Naive thymus-derived CD8-positive, alpha-beta T cell (primary cell): Measurements from ENCODE around the gene PRELID1. TPM values are rescaled to one million over a fixed set of nuclear protein-coding genes. Genes with fewer than 3 reads are reported as not detected.

ENCODE experiments used
- ATAC-seq, 2 donors: fragments of 150-1000 bp; cut with Tn5 transposase in 1 of 2; sonication (Bioruptor Pico), chemical (Tn5 transposase) in 1 of 2; 1 replicate in 1 of 2; 2 replicates in 1 of 2; pipeline ENCODE4 v1.10.0; 2021; ENCODE audit warnings: mild to moderate bottlenecking in 2 of 2, moderate library complexity in 2 of 2
- POLR2A ChIA-PET: fragments of 350-600 bp; sonication (Branson Sonifier 250); formaldehyde crosslinking; loops from one replicate; lab custom pipeline; 2021; ENCODE audit warnings: antibody characterized with exemption; lab: Charles Lee
- DNase-seq, 10 donors: peaks; one replicate each; pipeline versions ENCODE4 v3.0.0 to v3.0.0-alpha.2; 2020 to 2022
- H3K27ac Mint-ChIP-seq, 10 donors: one replicate each; pipeline ENCODE4 v1.8.0; 2020 to 2022; ENCODE audit warnings: mild to moderate bottlenecking in 10 of 10, mixed read lengths in 10 of 10, moderate library complexity in 4 of 10, inconsistent platforms in 1 of 10
- H3K27me3 Mint-ChIP-seq, 5 donors: one replicate each; pipeline ENCODE4 v1.8.0; 2021 to 2022; ENCODE audit warnings: mixed read lengths in 5 of 5
- H3K36me3 Mint-ChIP-seq, 3 donors: one replicate each; pipeline ENCODE4 v1.8.0; 2020 to 2022; ENCODE audit warnings: mixed read lengths in 3 of 3, mild to moderate bottlenecking in 2 of 3, inconsistent platforms in 1 of 3
- H3K4me1 Mint-ChIP-seq, 4 donors: one replicate each; pipeline ENCODE4 v1.8.0; 2021 to 2022; ENCODE audit warnings: mixed read lengths in 4 of 4
- H3K4me3 Mint-ChIP-seq, 10 donors: one replicate each; pipeline ENCODE4 v1.8.0; 2020 to 2022; ENCODE audit warnings: mild to moderate bottlenecking in 10 of 10, mixed read lengths in 10 of 10, moderate library complexity in 6 of 10, inconsistent platforms in 1 of 10
- H3K9me3 Mint-ChIP-seq, 9 donors: one replicate each; pipeline ENCODE4 v1.8.0; 2020 to 2022; ENCODE audit warnings: mixed read lengths in 9 of 9, mild to moderate bottlenecking in 3 of 9, inconsistent platforms in 1 of 9, moderate library complexity in 1 of 9
- polyA plus RNA-seq, 3 donors: library from polyadenylated mRNA; unstranded; fragments of 300-500 nt; fragmentation: Illumina TruSeq; gene quantifications; one replicate each; pipeline ENCODE4 v1.2.3, GENCODE V29; 2021
- total RNA-seq, 8 experiments: library from RNA in 2 of 8; stranded (reverse) in 2 of 8; gene quantifications; one replicate each; pipeline ENCODE4 v1.2.3 and lab custom pipeline; 2021 to 2026

Gene PRELID1
- total and polyA plus RNA-seq, 5 experiments from 2014 or later, result 54.2 to 204 (median 163) TPM

- ATAC-seq (no peak), DNase-seq (peak in 1 of 10 donors; percentile 50)
- H3K4me1 Mint-ChIP-seq, result peaks cover 36 to 75% (median 72%) of the 10 kb centered on the region in 4 donors
- H3K4me3 Mint-ChIP-seq, result peak overlapping the region in 4 of 10 donors; percentile 4 to 98 (median 14)
- peaks cover 0 to 8% (median 1%) of the 10 kb centered on the region in 3 donors for H3K36me3 Mint-ChIP-seq
- POLR2A ChIA-PET, result interaction anchor here (1.0 to 12.6 kb wide), 5 partner anchors 14 to 100 kb away, joined by 3 to 247 read pairs (median 4); partner anchors contain the start of gene GRK6
- peak overlapping the region in 8 of 10 donors; percentile 31 to 95 (median 79) for H3K27ac Mint-ChIP-seq
- H3K27me3 Mint-ChIP-seq, result no peaks in the 10 kb centered on the region
- H3K9me3 Mint-ChIP-seq, result peaks cover 0 to 2% (median 0%) of the 10 kb centered on the region in 9 donors
These were observed 51.7 kb downstream of the PRELID1 start for GRCh38 chr5:177355162-177355867.

DNA sequence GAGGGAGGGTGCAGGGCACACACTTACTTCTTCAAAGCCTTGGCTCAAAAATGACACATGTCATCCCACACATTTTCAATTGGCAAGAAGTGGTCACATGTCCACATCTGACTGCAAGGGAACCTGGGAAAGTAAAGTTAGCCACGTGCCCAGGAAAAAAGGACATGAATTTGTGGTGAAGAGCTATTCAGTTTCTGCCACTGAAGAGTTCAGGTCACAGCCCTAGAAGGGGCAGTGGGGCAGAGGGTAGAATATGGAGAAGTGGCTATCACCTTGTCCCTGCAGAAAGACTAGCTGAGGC lies 52.2 kb downstream of the PRELID1 start:
- DNase-seq (no peak), ATAC-seq (no peak)
- POLR2A ChIA-PET, result interaction anchor here (0.7 to 12.6 kb wide), 8 partner anchors 14 to 124 kb away, joined by 3 to 247 read pairs (median 4); no protein-coding TSS in a partner anchor
- H3K9me3 Mint-ChIP-seq, result peaks cover 0 to 2% (median 0%) of the 10 kb centered on the region in 9 donors
- H3K36me3 Mint-ChIP-seq, result peaks cover 0 to 8% (median 1%) of the 10 kb centered on the region in 3 donors
- peaks cover 36 to 76% (median 72%) of the 10 kb centered on the region in 4 donors for H3K4me1 Mint-ChIP-seq
- H3K27ac Mint-ChIP-seq, result peak overlapping the region in 9 of 10 donors; percentile 74 to 95 (median 91)
- no peaks in the 10 kb centered on the region for H3K27me3 Mint-ChIP-seq
- H3K4me3 Mint-ChIP-seq, result peak overlapping the region in 5 of 10 donors; percentile 11 to 98 (median 22)

Other genes with a start within 250 kb of the PRELID1 start
- gene FGFR4, start 216.9 kb upstream of the PRELID1 start, total RNA-seq, result 1 to 10 TPM; 1.8 to 3.0 TPM
- gene FGFR4, start 216.9 kb upstream of the PRELID1 start, polyA plus RNA-seq, result under 1 TPM in 2 of 3 donors, not detected in 1; 0.23 to 0.76 TPM
- 100 to 1,000 TPM; 118 to 130 TPM for gene NSD1, start 170.0 kb upstream of the PRELID1 start, total RNA-seq
- 10 to 100 TPM; 25.0 to 43.1 (median 42.7) TPM for gene NSD1, start 170.0 kb upstream of the PRELID1 start, polyA plus RNA-seq
- 10 to 100 TPM; 23.3 TPM for gene RAB24, start 80 bp upstream of the PRELID1 start, total RNA-seq
- 10 to 100 TPM; 20.8 to 26.9 (median 26.1) TPM for gene RAB24, start 80 bp upstream of the PRELID1 start, polyA plus RNA-seq
- 10 to 100 TPM; 13.6 to 18.1 TPM for gene MXD3, start 8.1 kb downstream of the PRELID1 start, total RNA-seq
- 1 to 10 TPM in 1 of 3 donors, under 1 TPM in 2; 0.07 to 1.1 (median 0.44) TPM for gene MXD3, start 8.1 kb downstream of the PRELID1 start, polyA plus RNA-seq
- 10 to 100 TPM; 77.1 to 89.0 TPM for gene LMAN2, start 47.9 kb downstream of the PRELID1 start, total RNA-seq
- 100 to 1,000 TPM; 212 to 243 (median 242) TPM for gene LMAN2, start 47.9 kb downstream of the PRELID1 start, polyA plus RNA-seq
- gene RGS14, start 54.1 kb downstream of the PRELID1 start, total RNA-seq, result 100 to 1,000 TPM; 117 to 122 TPM
- 10 to 100 TPM; 40.9 to 89.3 (median 45.9) TPM for gene RGS14, start 54.1 kb downstream of the PRELID1 start, polyA plus RNA-seq
- under 1 TPM; 0.16 to 0.25 TPM for gene SLC34A1, start 80.6 kb downstream of the PRELID1 start, total RNA-seq
- not detected for gene SLC34A1, start 80.6 kb downstream of the PRELID1 start, polyA plus RNA-seq
- not detected for gene PFN3, start 96.9 kb downstream of the PRELID1 start, total RNA-seq
- gene PFN3, start 96.9 kb downstream of the PRELID1 start, polyA plus RNA-seq, result not detected
- gene F12, start 105.8 kb downstream of the PRELID1 start, total RNA-seq, result not detected
- gene F12, start 105.8 kb downstream of the PRELID1 start, polyA plus RNA-seq, result under 1 TPM; 0.21 to 0.26 (median 0.25) TPM
- gene GRK6, start 122.9 kb downstream of the PRELID1 start, total RNA-seq, result 100 to 1,000 TPM; 176 to 181 TPM
- gene GRK6, start 122.9 kb downstream of the PRELID1 start, polyA plus RNA-seq, result 100 to 1,000 TPM in 2 of 3 donors, 10 to 100 TPM in 1; 83.1 to 204 (median 104) TPM
- 1 to 10 TPM; 7.6 to 7.7 TPM for gene PRR7, start 143.0 kb downstream of the PRELID1 start, total RNA-seq
- 10 to 100 TPM; 14.6 to 21.6 (median 20.6) TPM for gene PRR7, start 143.0 kb downstream of the PRELID1 start, polyA plus RNA-seq
- 10 to 100 TPM; 57.0 to 62.9 TPM for gene DBN1, start 169.8 kb downstream of the PRELID1 start, total RNA-seq
- 10 to 100 TPM; 20.5 to 25.3 (median 21.8) TPM for gene DBN1, start 169.8 kb downstream of the PRELID1 start, polyA plus RNA-seq
- gene PDLIM7, start 193.8 kb downstream of the PRELID1 start, total RNA-seq, result 10 to 100 TPM; 16.7 to 19.1 TPM
- gene PDLIM7, start 193.8 kb downstream of the PRELID1 start, polyA plus RNA-seq, result 1 to 10 TPM; 4.3 to 5.8 (median 5.3) TPM
- 1 to 10 TPM; 3.7 to 3.8 TPM for gene DOK3, start 206.0 kb downstream of the PRELID1 start, total RNA-seq
- under 1 TPM in 1 of 3 donors, not detected in 2; 0.22 TPM for gene DOK3, start 206.0 kb downstream of the PRELID1 start, polyA plus RNA-seq
- gene DDX41, start 213.2 kb downstream of the PRELID1 start, total RNA-seq, result 10 to 100 TPM; 84.0 to 86.4 TPM
- 10 to 100 TPM; 29.0 to 54.4 (median 43.0) TPM for gene DDX41, start 213.2 kb downstream of the PRELID1 start, polyA plus RNA-seq